WTC11 (cell line): Measurements from ENCODE around the gene CA7. TPM values are rescaled to one million over a fixed set of nuclear protein-coding genes. Genes with fewer than 3 reads are reported as not detected.

ENCODE experiments used
- ATAC-seq: fragments of 200-7000 bp; cut with Tn5 transposase; 2 replicates; pipeline ENCODE4 v1.10.0; 2021; ENCODE audit warnings: mild to moderate bottlenecking, moderate library complexity
- CTCF ChIA-PET: fragments of 300-600 bp; sonication (Branson Sonifier 250); formaldehyde crosslinking; loops from one replicate; lab custom pipeline; 2021; ENCODE audit warnings: antibody characterized with exemption; lab: Charles Lee
- POLR2A ChIA-PET: fragments of 350-600 bp; sonication (Branson Sonifier 250); formaldehyde crosslinking; loops from one replicate; lab custom pipeline; 2021; ENCODE audit warnings: antibody characterized with exemption; lab: Charles Lee
- DNase-seq: peaks from one replicate; pipeline ENCODE4 v3.0.0; 2021; ENCODE audit warnings: low spot score
- H3K27ac Mint-ChIP-seq: 2 replicates; pipeline ENCODE4 v1.8.0; 2021; ENCODE audit warnings: mixed read lengths
- H3K27me3 Mint-ChIP-seq: 2 replicates; pipeline ENCODE4 v1.8.0; 2021; ENCODE audit warnings: low read depth, mild to moderate bottlenecking, moderate library complexity, mixed read lengths
- H3K36me3 Mint-ChIP-seq: 2 replicates; pipeline ENCODE4 v1.8.0; 2021; ENCODE audit warnings: mixed read lengths
- H3K4me1 Mint-ChIP-seq: 2 replicates; pipeline ENCODE4 v1.8.0; 2022; ENCODE audit warnings: mixed read lengths
- H3K4me3 Mint-ChIP-seq: 2 replicates; pipeline ENCODE4 v1.8.0; 2021; ENCODE audit warnings: mild to moderate bottlenecking, moderate library complexity, mixed read lengths
- H3K9me3 Mint-ChIP-seq: 2 replicates; pipeline ENCODE4 v1.8.0; 2021; ENCODE audit warnings: mixed read lengths
- CBFB ChIP-seq: sonication (generic); formaldehyde crosslinking; IDR thresholded peaks from 2 replicates; pipeline ENCODE4 v1.8.1; 2022; ENCODE audit warnings: mild to moderate bottlenecking, low read depth, missing genetic modification reagents
- ETV6 ChIP-seq: sonication (generic); formaldehyde crosslinking; IDR thresholded peaks from 2 replicates; pipeline ENCODE4 v1.8.1; 2022; ENCODE audit warnings: mild to moderate bottlenecking, missing genetic modification reagents
- FOXP1 ChIP-seq: sonication (generic); formaldehyde crosslinking; IDR thresholded peaks from 2 replicates; pipeline ENCODE4 v1.8.0; 2022; ENCODE audit warnings: missing genetic modification reagents, mild to moderate bottlenecking, moderate library complexity, borderline replicate concordance
- IRF2 ChIP-seq: sonication (generic); formaldehyde crosslinking; IDR thresholded peaks from 2 replicates; pipeline ENCODE4 v1.8.0; 2022; ENCODE audit warnings: low read depth, missing genetic modification reagents, borderline replicate concordance
- KAT7 ChIP-seq: sonication (generic); formaldehyde crosslinking; IDR thresholded peaks from 2 replicates; pipeline ENCODE4 v1.8.1; 2023; ENCODE audit warnings: missing genetic modification reagents, mild to moderate bottlenecking, borderline replicate concordance
- MXD4 ChIP-seq: fragments of 250-450 bp; sonication (Bioruptor Pico); IDR thresholded peaks from 2 replicates; pipeline ENCODE4 v1.8.0; 2021; ENCODE audit warnings: mild to moderate bottlenecking, moderate library complexity, borderline replicate concordance
- NFATC4 ChIP-seq: fragments of 250-450 bp; sonication (Bioruptor Pico); IDR thresholded peaks from 2 replicates; pipeline ENCODE4 v1.9.0; 2021; ENCODE audit warnings: mild to moderate bottlenecking
- OVOL2 ChIP-seq: fragments of 250-450 bp; sonication (Bioruptor Pico); IDR thresholded peaks from 2 replicates; pipeline ENCODE4 v1.9.0; 2021; ENCODE audit warnings: mild to moderate bottlenecking, borderline replicate concordance
- TEAD4 ChIP-seq: sonication (generic); formaldehyde crosslinking; IDR thresholded peaks from 2 replicates; pipeline ENCODE4 v1.8.0; 2022; ENCODE audit warnings: mild to moderate bottlenecking, missing genetic modification reagents
- TP53 ChIP-seq: sonication (generic); formaldehyde crosslinking; IDR thresholded peaks from 2 replicates; pipeline ENCODE4 v1.8.1; 2023; ENCODE audit warnings: mild to moderate bottlenecking, missing genetic modification reagents
- ZBTB21 ChIP-seq: sonication (generic); formaldehyde crosslinking; IDR thresholded peaks from 2 replicates; pipeline ENCODE4 v1.8.1; 2023; ENCODE audit warnings: mild to moderate bottlenecking, missing genetic modification reagents, borderline replicate concordance
- ZNF138 ChIP-seq: sonication (generic); formaldehyde crosslinking; conservative IDR thresholded peaks from 2 replicates; pipeline ENCODE4 v1.8.1; 2022; ENCODE audit warnings: mild to moderate bottlenecking, moderate library complexity, missing genetic modification reagents
- ZNF219 ChIP-seq: sonication (generic); formaldehyde crosslinking; IDR thresholded peaks from 2 replicates; pipeline ENCODE4 v1.8.0; 2023; ENCODE audit warnings: missing genetic modification reagents, mild to moderate bottlenecking, borderline replicate concordance
- ZNF263 ChIP-seq: sonication (generic); formaldehyde crosslinking; IDR thresholded peaks from 2 replicates; pipeline ENCODE4 v1.8.1; 2022; ENCODE audit warnings: low read depth, mild to moderate bottlenecking, moderate library complexity, missing genetic modification reagents
- ZNF416 ChIP-seq: fragments of 250-450 bp; sonication (Bioruptor Pico); IDR thresholded peaks from 2 replicates; pipeline ENCODE4 v1.9.0; 2021; ENCODE audit warnings: mild to moderate bottlenecking, inconsistent platforms
- total RNA-seq: library from RNA; stranded (reverse); gene quantifications from 3 replicates; pipeline ENCODE4 v1.2.3, GENCODE V29; 2021
- TF ChIP-seq, protein P1 (sequence below): sonication (generic); formaldehyde crosslinking; IDR thresholded peaks from 2 replicates; pipeline ENCODE4 v1.8.0; 2022; ENCODE audit warnings: missing genetic modification reagents
- TF ChIP-seq, protein P2 (sequence below): sonication (generic); formaldehyde crosslinking; IDR thresholded peaks from 2 replicates; pipeline ENCODE4 v1.8.0; 2023; ENCODE audit warnings: missing genetic modification reagents
- TF ChIP-seq, protein P3 (sequence below): fragments of 250-450 bp; sonication (Bioruptor Pico); IDR thresholded peaks from 2 replicates; pipeline ENCODE4 v2.1.2; 2022; ENCODE audit warnings: mild to moderate bottlenecking, moderate library complexity
- TF ChIP-seq, protein P4 (sequence below): sonication (generic); formaldehyde crosslinking; IDR thresholded peaks from 2 replicates; pipeline ENCODE4 v1.8.1; 2023; ENCODE audit warnings: mild to moderate bottlenecking, missing genetic modification reagents, moderate library complexity
- TF ChIP-seq, protein P5 (sequence below): sonication (generic); formaldehyde crosslinking; IDR thresholded peaks from 2 replicates; pipeline ENCODE4 v1.8.0; 2022; ENCODE audit warnings: mild to moderate bottlenecking, missing genetic modification reagents
- TF ChIP-seq, protein P6 (sequence below): sonication (generic); formaldehyde crosslinking; IDR thresholded peaks from 2 replicates; pipeline ENCODE4 v1.8.1; 2022; ENCODE audit warnings: low read depth, mild to moderate bottlenecking, moderate library complexity, missing genetic modification reagents, borderline replicate concordance

CA7 gene
- total RNA-seq, 1 experiment from 2014 or later: 1.6 TPM

DNA sequence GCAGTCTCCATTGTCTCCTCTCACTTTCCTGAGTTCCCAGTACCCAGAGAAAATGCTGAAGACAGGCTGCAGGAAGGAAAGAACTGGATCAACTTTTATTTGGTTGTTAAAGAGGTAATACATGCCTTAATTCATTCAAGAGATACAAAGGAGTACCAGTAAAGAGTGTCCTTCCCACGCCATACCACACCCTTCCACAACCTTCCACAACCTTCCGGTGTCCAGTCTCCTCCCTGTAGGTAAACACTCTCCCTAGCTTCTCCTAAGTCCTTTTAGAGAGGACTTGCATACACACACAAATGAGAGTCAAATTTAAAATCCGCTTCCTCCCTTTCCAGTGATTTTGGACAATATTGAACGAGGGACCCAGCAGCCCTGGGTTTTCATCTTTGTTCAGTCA, 2.8 kb upstream of the CA7 start (continued):
- TF ChIP-seq, protein P1, sequence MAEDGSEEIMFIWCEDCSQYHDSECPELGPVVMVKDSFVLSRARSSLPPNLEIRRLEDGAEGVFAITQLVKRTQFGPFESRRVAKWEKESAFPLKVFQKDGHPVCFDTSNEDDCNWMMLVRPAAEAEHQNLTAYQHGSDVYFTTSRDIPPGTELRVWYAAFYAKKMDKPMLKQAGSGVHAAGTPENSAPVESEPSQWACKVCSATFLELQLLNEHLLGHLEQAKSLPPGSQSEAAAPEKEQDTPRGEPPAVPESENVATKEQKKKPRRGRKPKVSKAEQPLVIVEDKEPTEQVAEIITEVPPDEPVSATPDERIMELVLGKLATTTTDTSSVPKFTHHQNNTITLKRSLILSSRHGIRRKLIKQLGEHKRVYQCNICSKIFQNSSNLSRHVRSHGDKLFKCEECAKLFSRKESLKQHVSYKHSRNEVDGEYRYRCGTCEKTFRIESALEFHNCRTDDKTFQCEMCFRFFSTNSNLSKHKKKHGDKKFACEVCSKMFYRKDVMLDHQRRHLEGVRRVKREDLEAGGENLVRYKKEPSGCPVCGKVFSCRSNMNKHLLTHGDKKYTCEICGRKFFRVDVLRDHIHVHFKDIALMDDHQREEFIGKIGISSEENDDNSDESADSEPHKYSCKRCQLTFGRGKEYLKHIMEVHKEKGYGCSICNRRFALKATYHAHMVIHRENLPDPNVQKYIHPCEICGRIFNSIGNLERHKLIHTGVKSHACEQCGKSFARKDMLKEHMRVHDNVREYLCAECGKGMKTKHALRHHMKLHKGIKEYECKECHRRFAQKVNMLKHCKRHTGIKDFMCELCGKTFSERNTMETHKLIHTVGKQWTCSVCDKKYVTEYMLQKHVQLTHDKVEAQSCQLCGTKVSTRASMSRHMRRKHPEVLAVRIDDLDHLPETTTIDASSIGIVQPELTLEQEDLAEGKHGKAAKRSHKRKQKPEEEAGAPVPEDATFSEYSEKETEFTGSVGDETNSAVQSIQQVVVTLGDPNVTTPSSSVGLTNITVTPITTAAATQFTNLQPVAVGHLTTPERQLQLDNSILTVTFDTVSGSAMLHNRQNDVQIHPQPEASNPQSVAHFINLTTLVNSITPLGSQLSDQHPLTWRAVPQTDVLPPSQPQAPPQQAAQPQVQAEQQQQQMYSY (CRISPR knock-in tag): no peak
- TF ChIP-seq, protein P2, sequence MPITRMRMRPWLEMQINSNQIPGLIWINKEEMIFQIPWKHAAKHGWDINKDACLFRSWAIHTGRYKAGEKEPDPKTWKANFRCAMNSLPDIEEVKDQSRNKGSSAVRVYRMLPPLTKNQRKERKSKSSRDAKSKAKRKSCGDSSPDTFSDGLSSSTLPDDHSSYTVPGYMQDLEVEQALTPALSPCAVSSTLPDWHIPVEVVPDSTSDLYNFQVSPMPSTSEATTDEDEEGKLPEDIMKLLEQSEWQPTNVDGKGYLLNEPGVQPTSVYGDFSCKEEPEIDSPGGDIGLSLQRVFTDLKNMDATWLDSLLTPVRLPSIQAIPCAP (CRISPR knock-in tag): no peak

DNA sequence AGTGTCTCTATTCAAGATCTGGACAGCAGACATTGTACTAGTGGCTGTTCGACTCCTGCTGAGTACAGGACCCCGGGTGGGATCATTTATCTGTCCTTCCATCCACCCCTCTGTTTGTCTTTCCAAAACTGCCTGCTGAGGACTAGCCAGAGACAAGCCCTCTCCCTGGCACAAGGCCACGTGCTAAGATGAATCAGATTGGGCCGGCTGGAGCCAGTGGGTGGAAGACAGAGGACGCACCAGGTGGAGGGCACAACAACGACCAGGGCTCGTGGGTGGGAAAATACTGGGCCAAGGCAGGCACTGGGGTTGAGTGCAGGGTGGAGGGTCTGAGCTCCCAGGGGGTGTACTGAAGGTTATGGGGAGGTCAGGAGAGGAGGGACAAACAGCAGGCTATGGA, 1.4 kb upstream of the CA7 start:
- no peak for DNase-seq
- POLR2A ChIA-PET: no interaction called here
- TF ChIP-seq ZNF219: no peak
- no peak for TF ChIP-seq ZBTB21
- no peak for TF ChIP-seq KAT7 (CRISPR knock-in tag)
- TF ChIP-seq, protein P3, sequence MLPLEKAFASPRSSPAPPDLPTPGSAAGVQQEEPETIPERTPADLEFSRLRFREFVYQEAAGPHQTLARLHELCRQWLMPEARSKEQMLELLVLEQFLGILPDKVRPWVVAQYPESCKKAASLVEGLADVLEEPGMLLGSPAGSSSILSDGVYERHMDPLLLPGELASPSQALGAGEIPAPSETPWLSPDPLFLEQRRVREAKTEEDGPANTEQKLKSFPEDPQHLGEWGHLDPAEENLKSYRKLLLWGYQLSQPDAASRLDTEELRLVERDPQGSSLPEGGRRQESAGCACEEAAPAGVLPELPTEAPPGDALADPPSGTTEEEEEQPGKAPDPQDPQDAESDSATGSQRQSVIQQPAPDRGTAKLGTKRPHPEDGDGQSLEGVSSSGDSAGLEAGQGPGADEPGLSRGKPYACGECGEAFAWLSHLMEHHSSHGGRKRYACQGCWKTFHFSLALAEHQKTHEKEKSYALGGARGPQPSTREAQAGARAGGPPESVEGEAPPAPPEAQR (CRISPR knock-in tag): no peak
- TF ChIP-seq, protein P4, sequence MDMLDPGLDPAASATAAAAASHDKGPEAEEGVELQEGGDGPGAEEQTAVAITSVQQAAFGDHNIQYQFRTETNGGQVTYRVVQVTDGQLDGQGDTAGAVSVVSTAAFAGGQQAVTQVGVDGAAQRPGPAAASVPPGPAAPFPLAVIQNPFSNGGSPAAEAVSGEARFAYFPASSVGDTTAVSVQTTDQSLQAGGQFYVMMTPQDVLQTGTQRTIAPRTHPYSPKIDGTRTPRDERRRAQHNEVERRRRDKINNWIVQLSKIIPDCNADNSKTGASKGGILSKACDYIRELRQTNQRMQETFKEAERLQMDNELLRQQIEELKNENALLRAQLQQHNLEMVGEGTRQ (CRISPR knock-in tag): no peak
- no peak for TF ChIP-seq OVOL2
- TF ChIP-seq ETV6 (CRISPR knock-in tag): no peak
- no peak for TF ChIP-seq MXD4
- no peak for TF ChIP-seq NFATC4 (CRISPR knock-in tag)
- TF ChIP-seq IRF2 (CRISPR knock-in tag): no peak
- no peak for TF ChIP-seq ZNF416 (CRISPR knock-in tag)
- TF ChIP-seq TP53: no peak
- no peak for TF ChIP-seq FOXP1 (CRISPR knock-in tag)
- no peak for TF ChIP-seq ZNF138 (CRISPR knock-in tag)
- no peak for TF ChIP-seq ZNF263 (CRISPR knock-in tag)
- no peak for TF ChIP-seq TEAD4 (CRISPR knock-in tag)
- no peak for TF ChIP-seq CBFB (CRISPR knock-in tag)
- TF ChIP-seq, protein P5, sequence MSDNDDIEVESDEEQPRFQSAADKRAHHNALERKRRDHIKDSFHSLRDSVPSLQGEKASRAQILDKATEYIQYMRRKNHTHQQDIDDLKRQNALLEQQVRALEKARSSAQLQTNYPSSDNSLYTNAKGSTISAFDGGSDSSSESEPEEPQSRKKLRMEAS: no peak
- TF ChIP-seq, protein P6, sequence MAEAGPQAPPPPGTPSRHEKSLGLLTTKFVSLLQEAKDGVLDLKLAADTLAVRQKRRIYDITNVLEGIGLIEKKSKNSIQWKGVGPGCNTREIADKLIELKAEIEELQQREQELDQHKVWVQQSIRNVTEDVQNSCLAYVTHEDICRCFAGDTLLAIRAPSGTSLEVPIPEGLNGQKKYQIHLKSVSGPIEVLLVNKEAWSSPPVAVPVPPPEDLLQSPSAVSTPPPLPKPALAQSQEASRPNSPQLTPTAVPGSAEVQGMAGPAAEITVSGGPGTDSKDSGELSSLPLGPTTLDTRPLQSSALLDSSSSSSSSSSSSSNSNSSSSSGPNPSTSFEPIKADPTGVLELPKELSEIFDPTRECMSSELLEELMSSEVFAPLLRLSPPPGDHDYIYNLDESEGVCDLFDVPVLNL (CRISPR knock-in tag): no peak
- ATAC-seq: no peak
- Mint-ChIP-seq H3K9me3 (no peaks in the 10 kb centered on the region), H3K4me3 (no peak overlapping the region), H3K36me3 (no peaks in the 10 kb centered on the region), H3K27me3 (peaks cover 92% of the 10 kb centered on the region), H3K4me1 (peaks cover 13% of the 10 kb centered on the region), H3K27ac (no peak overlapping the region)
- CTCF ChIA-PET: interaction anchor here (3.9 to 6.5 kb wide), 2 partner anchors 12 to 25 kb away, joined by 17 to 76 read pairs; partner anchors contain the start of gene NAE1
